ENCODE results near the gene HPSE2. TPM values are rescaled to one million over a fixed set of nuclear protein-coding genes. Genes with fewer than 3 reads are reported as not detected.

HPSE2 gene
- total and polyA plus RNA-seq, 2 of the 8 experiments (the other 6 are each of a cell fraction or from before 2014, with no cell fraction given) = 0.41 to 0.58 TPM

DNA sequence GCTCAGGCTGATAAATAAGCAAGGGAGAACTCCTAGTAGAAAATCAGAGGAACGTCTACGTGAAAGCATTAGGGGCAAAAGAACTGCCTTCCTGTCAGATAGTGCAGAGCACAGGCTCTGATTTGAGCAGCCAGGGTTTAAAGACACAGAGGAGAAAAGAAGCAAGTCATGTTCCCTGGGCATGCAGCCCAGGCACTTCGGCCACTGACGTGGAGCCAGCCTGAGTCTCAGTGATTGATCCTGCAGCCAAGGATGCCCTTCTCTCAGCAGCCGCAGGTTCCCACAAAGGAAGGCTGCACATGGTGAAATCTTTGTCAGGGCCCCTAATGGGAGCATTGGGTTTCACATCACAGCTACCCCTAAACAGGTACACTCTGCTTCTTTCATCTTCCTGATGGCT is 627.2 kb downstream of the HPSE2 start:
- H4K20me1 ChIP-seq (replicated peaks in 1 of 2; ENCODE audit: control insufficient read depth in 1 of 2, insufficient read depth in 2 of 2, low read length in 2 of 2) = no peaks in the 10 kb centered on the region
- no peaks in the 10 kb centered on the region for H3K79me2 ChIP-seq (ENCODE audit: control insufficient read depth in 1 of 2, insufficient read depth in 2 of 2, low read length in 2 of 2)
- H3K18ac ChIP-seq (ENCODE audit: extremely low read depth, low read length) = no peak overlapping the region
- H3K9ac ChIP-seq (replicated peaks in 1 of 4; ENCODE audit: extremely low read depth in 1 of 4, low read depth in 3 of 4, low read length in 3 of 4) = no peak overlapping the region
- 72% methylated on average over 5 of the region's 5 CpGs; no CpG with 5 or more reads in 1 of the 2 experiments for WGBS, 2 experiments (ENCODE audit: extremely low coverage in 1 of 2, insufficient coverage in 1 of 2, insufficient read length in 1 of 2, insufficient replicate concordance in 2 of 2, low coverage in 1 of 2, low lambda C conversion rate in 2 of 2, missing lambda C conversion rate in 1 of 2)
- no peak overlapping the region for H2BK120ac ChIP-seq (replicated peaks; ENCODE audit: low read depth, low read length)
- H4K8ac ChIP-seq (ENCODE audit: extremely low read depth, insufficient read depth, low read length) = no peak overlapping the region
- H3K4me2 ChIP-seq (ENCODE audit: insufficient read depth in 1 of 2, low read depth in 2 of 2, low read length in 2 of 2) = no peak overlapping the region
- H3K23ac ChIP-seq (ENCODE audit: insufficient read length) = no peak overlapping the region
- no peak overlapping the region for H2BK15ac ChIP-seq (ENCODE audit: low read length)
- no peaks in the 10 kb centered on the region for H3K27me3 ChIP-seq (replicated peaks in 1 of 4; ENCODE audit: control insufficient read depth in 3 of 4, extremely low read depth in 1 of 4, insufficient read depth in 3 of 4, low read length in 3 of 4)
- TF ChIP-seq TCF12 (IDR thresholded peaks at IDR 0.05; ENCODE audit: low read depth, low read length) = no peak
- no peak for TF ChIP-seq CBX5 (IDR thresholded peaks at IDR 0.05; ENCODE audit: low read depth, low read length)
- TF ChIP-seq, protein P1, sequence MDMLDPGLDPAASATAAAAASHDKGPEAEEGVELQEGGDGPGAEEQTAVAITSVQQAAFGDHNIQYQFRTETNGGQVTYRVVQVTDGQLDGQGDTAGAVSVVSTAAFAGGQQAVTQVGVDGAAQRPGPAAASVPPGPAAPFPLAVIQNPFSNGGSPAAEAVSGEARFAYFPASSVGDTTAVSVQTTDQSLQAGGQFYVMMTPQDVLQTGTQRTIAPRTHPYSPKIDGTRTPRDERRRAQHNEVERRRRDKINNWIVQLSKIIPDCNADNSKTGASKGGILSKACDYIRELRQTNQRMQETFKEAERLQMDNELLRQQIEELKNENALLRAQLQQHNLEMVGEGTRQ (IDR thresholded peaks at IDR 0.05; ENCODE audit: low read length) = no peak
- TF ChIP-seq EP300 (IDR thresholded peaks at IDR 0.05; ENCODE audit: borderline replicate concordance in 1 of 2, low read depth in 2 of 2, low read length in 2 of 2) = no peak
- no peak for TF ChIP-seq SRF (IDR thresholded peaks at IDR 0.05; ENCODE audit: low read depth, low read length)
- TF ChIP-seq CTBP2 (IDR thresholded peaks at IDR 0.05; ENCODE audit: borderline replicate concordance, insufficient read depth, insufficient read length, low read length) = no peak
- no peak for TF ChIP-seq RBBP5 (IDR thresholded peaks at IDR 0.05; ENCODE audit: borderline replicate concordance, low read depth, low read length)
- no peak for TF ChIP-seq RFX5 (IDR thresholded peaks at IDR 0.05; ENCODE audit: borderline replicate concordance, low read depth, low read length)
- FAIRE-seq (no peak), DNase-seq (ENCODE audit: low read depth in 1 of 2, low spot score in 2 of 2) (peak in 1 of 2 experiments; percentile 48)
- POLR2A ChIA-PET (ENCODE audit: partially characterized antibody) = no interaction called here
- H2BK5ac ChIP-seq (ENCODE audit: low read depth, low read length) = no peak overlapping the region
- CTCF ChIA-PET (ENCODE audit: partially characterized antibody) = interaction anchor here (1.3 kb wide), 1 partner anchor 20 kb away, joined by 3 read pairs; no protein-coding TSS in a partner anchor
- no peak overlapping the region for H4K5ac ChIP-seq (ENCODE audit: insufficient read length, low read depth, low read length)
- no peak overlapping the region for H3K56ac ChIP-seq (replicated peaks; ENCODE audit: insufficient read length, low read depth, low read length)
- H3K9me3 ChIP-seq (ENCODE audit: insufficient read depth in 2 of 2, low read depth in 1 of 2, low read length in 1 of 2) = no peaks in the 10 kb centered on the region
- peak overlapping the region; percentile 87 for H2AFZ ChIP-seq (ENCODE audit: low read length)
- H3K14ac ChIP-seq (ENCODE audit: insufficient read length) = no peak overlapping the region
- no peak overlapping the region for H2AK5ac ChIP-seq (ENCODE audit: low read depth, low read length)
- H3K79me1 ChIP-seq (ENCODE audit: low read depth, low read length) = no peaks in the 10 kb centered on the region
- no peak overlapping the region for H4K91ac ChIP-seq (replicated peaks; ENCODE audit: insufficient read length, low read length)
- H3K27ac ChIP-seq (ENCODE audit: low read depth, low read length) = no peak overlapping the region
- H3K23me2 ChIP-seq (ENCODE audit: low read depth, low read length) = no peaks in the 10 kb centered on the region
- H3K4me1 ChIP-seq (replicated peaks in 1 of 4; ENCODE audit: control insufficient read depth in 3 of 4, insufficient read depth in 4 of 4, low read length in 3 of 4) = peaks cover 0 to 4% (median 3%) of the 10 kb centered on the region in 4 experiments; a peak in 5 of 7 replicates
- H2BK20ac ChIP-seq (ENCODE audit: low read length) = no peak overlapping the region; the same call in 1 of the 2 replicates
- H3K36me3 ChIP-seq (ENCODE audit: control insufficient read depth in 2 of 4, insufficient read depth in 4 of 4, low read length in 3 of 4) = no peaks in the 10 kb centered on the region
- no peak overlapping the region for H3K4ac ChIP-seq (replicated peaks; ENCODE audit: insufficient read length, low read depth, low read length)
- 0 out of 2 replicates have a peak overlapping the region, but pooled peaks have one; percentile 41 for H2BK12ac ChIP-seq (ENCODE audit: low read depth, low read length)
- no peak overlapping the region for H3K4me3 ChIP-seq (ENCODE audit: extremely low read depth in 1 of 4, insufficient read depth in 2 of 4, low read depth in 3 of 4, low read length in 4 of 4)

Data from H1 (cell line).